ENCODE data around the gene YJU2. TPM values are rescaled to one million over a fixed set of nuclear protein-coding genes. Genes with fewer than 3 reads are reported as not detected.

YJU2 gene
- total and polyA plus RNA-seq, 2 experiments from 2014 or later: 24.7 to 27.5 TPM

DNA sequence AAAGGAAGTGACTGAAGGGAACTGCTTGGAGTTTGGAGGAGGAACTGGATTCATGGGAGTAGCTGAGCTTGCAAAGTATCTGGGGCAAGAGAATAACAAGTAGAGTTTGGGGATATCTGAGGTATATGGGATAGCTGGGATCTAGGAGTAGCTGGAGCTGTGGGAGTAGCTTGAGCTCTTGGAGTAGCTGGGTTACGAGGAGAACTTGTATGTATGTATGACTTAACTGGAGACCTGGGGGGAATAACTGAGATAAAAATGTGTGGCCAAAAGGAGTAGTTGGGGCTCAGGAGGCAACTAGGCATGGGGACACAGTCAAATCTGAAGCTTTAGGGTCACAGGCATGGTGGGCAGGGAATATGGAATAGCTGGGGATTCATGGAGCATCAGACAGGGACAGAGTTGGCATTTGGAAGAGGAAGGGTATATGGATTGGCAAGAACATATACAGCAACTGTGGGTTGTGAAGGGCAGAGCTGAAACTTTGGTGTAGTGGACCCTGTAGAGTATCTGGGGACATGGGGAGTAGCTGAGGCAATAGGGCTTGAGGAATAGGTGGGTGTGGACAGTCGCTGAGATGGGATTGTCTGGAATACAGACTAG lies 45.8 kb upstream of the YJU2 start:
- H3K4me1 ChIP-seq (ENCODE audit: low read depth): no peaks in the 10 kb centered on the region
- H3K36me3 ChIP-seq: no peaks in the 10 kb centered on the region
- no peak overlapping the region for H3K4me3 ChIP-seq
- TF ChIP-seq, protein P1, sequence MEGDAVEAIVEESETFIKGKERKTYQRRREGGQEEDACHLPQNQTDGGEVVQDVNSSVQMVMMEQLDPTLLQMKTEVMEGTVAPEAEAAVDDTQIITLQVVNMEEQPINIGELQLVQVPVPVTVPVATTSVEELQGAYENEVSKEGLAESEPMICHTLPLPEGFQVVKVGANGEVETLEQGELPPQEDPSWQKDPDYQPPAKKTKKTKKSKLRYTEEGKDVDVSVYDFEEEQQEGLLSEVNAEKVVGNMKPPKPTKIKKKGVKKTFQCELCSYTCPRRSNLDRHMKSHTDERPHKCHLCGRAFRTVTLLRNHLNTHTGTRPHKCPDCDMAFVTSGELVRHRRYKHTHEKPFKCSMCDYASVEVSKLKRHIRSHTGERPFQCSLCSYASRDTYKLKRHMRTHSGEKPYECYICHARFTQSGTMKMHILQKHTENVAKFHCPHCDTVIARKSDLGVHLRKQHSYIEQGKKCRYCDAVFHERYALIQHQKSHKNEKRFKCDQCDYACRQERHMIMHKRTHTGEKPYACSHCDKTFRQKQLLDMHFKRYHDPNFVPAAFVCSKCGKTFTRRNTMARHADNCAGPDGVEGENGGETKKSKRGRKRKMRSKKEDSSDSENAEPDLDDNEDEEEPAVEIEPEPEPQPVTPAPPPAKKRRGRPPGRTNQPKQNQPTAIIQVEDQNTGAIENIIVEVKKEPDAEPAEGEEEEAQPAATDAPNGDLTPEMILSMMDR (IDR thresholded peaks at IDR 0.05; ENCODE audit: low read depth, low read length): no peak
- no peak for DNase-seq (ENCODE audit: low read depth in 1 of 2, low spot score in 1 of 2)
- H3K9me3 ChIP-seq (ENCODE audit: low read depth): no peaks in the 10 kb centered on the region
- H3K27ac ChIP-seq: no peak overlapping the region
- peaks cover 50% of the 10 kb centered on the region for H3K27me3 ChIP-seq

DNA sequence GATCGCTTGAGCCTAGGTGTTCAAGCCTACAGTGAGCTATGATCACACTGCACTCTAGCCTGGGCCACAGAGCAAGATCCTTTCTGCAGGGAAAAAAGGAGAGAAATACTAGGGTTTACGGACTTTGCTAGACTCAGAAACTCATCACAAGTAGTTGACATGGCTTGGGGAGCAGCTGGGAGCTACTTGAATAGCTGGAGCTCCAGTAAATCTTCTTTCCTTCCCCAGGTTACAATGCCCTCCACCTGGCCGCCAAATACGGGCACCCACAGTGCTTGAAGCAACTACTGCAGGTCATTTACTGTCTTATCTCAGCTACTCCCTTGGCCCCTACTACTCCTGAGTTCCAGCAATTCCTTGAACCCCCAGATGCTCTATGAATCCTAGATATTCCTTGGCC lies 45.1 kb upstream of the YJU2 start:
- H3K36me3 ChIP-seq: no peaks in the 10 kb centered on the region
- peaks cover 45% of the 10 kb centered on the region for H3K27me3 ChIP-seq
- H3K4me3 ChIP-seq: no peak overlapping the region
- no peaks in the 10 kb centered on the region for H3K9me3 ChIP-seq (ENCODE audit: low read depth)
- DNase-seq (ENCODE audit: low read depth in 1 of 2, low spot score in 1 of 2): no peak
- no peaks in the 10 kb centered on the region for H3K4me1 ChIP-seq (ENCODE audit: low read depth)
- H3K27ac ChIP-seq: no peak overlapping the region
- TF ChIP-seq, protein P1 (IDR thresholded peaks at IDR 0.05; ENCODE audit: low read depth, low read length): no peak

DNA sequence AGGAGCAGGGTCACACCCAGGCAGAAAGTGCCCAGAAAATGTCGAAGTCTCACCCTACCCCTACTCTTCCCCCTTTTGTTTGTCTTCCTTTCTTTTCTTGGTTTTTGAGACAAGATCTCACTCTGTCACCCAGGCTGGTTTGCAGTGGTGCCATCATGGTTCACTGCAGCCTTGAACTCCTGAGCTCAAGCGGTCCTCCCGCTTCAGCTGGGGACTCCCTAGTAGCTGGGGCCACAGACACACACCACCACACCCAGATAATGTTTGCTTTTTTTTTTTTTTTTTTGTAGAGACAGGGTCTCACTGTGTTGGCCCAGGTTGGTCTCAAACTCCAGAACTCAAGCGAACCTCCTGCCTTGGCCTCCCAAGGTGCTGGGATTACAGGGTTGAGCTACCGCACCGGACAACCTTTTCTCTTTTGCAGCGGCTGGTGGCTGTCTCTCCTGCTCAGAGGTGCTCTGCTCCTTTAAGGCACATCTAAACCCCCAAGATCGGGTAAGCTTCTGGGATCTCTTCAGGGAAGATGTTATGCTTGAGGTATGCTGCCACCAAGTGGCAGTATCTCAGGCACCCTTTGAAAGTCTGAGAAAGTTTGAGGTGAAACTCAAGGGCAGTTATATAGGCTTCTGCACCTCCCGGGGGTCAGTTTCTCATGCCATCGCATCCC lies 39.9 kb upstream of the YJU2 start:
- Histone ChIP-seq H3K4me1 (ENCODE audit: low read depth) (no peaks in the 10 kb centered on the region), H3K27ac (no peak overlapping the region), H3K36me3 (no peaks in the 10 kb centered on the region), H3K27me3 (no peaks in the 10 kb centered on the region), H3K4me3 (no peak overlapping the region), H3K9me3 (ENCODE audit: low read depth) (no peaks in the 10 kb centered on the region)
- peak in 1 of 2 donors; percentile 30 for DNase-seq (ENCODE audit: low read depth in 1 of 2, low spot score in 1 of 2)
- TF ChIP-seq, protein P1 (IDR thresholded peaks at IDR 0.05; ENCODE audit: low read depth, low read length): peak; percentile 26

DNA sequence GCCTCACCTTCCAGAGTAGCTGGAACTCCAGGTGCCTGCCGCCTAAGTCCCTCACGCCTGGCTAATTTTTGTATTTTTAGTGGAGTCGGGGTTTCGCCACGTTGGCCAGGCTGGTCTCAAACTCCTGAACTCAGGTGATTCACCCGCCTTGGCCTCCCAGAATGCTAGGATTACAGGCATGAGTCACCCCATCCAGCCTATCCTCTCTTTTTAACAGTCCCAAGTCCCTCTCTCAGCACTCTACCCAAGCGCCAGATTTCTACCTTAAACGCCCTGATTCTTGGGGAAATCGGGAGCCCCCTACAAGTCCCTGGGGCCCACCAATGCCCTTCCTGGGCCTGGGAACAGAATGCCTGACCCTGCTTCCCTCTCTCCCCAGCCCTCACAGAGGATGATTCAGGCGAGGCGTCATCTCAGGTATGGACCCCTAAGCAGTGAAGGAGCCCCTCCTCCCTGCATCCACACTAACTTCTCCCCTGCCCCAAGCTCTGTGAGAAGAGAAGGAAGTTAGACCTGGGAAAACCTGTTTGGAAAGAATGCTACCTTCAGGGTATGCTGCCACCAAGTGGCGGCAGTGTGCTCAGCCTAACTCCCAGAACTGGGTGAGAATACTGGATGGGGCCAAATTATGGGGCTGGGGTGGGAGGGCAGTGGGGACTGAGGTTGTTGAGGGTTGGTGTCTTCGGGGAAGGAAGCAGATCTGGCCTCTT lies 38.3 kb upstream of the YJU2 start:
- Histone ChIP-seq H3K4me3 (no peak overlapping the region), H3K27me3 (no peaks in the 10 kb centered on the region), H3K4me1 (ENCODE audit: low read depth) (no peaks in the 10 kb centered on the region), H3K36me3 (no peaks in the 10 kb centered on the region), H3K27ac (no peak overlapping the region), H3K9me3 (ENCODE audit: low read depth) (no peaks in the 10 kb centered on the region)
- TF ChIP-seq, protein P1 (IDR thresholded peaks at IDR 0.05; ENCODE audit: low read depth, low read length): peak; percentile 42
- DNase-seq (ENCODE audit: low read depth in 1 of 2, low spot score in 1 of 2): peak in 1 of 2 donors; percentile 20

DNA sequence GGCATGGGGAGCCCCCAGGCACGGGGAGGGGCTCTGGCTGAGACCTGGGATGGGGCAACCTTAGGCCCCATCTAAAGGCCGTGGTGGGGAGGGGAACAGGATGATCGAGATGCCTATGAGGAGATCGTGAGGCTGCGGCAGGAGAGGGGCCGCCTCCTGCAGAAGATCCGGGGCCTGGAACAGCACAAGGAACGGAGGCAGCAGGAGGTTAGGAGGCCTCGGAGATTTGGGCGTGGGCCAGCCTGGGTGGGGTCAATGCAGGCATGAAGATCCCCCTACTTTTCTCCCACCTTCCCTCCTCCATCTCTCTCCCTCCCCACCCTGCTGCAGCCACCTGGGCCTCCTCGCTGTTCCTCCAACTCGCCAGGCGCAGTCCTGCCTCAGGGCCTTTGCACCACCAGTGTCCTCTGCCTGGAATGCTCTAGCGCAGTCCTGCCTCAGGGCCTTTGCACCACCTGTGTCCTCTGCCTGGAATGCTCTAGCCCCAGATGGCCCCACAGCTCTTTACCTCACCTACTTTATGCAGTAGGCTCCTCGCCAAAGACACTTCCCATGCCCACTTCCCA lies 36.6 kb upstream of the YJU2 start:
- H3K36me3 ChIP-seq: no peaks in the 10 kb centered on the region
- DNase-seq (ENCODE audit: low read depth in 1 of 2, low spot score in 1 of 2): no peak
- no peaks in the 10 kb centered on the region for H3K27me3 ChIP-seq
- no peak overlapping the region for H3K4me3 ChIP-seq
- H3K4me1 ChIP-seq (ENCODE audit: low read depth): no peaks in the 10 kb centered on the region
- no peak overlapping the region for H3K27ac ChIP-seq
- TF ChIP-seq, protein P1 (IDR thresholded peaks at IDR 0.05; ENCODE audit: low read depth, low read length): no peak
- no peaks in the 10 kb centered on the region for H3K9me3 ChIP-seq (ENCODE audit: low read depth)

Measured in cardiac muscle cell (in vitro differentiated cells and primary cell).